ENCODE results near the gene GCK. TPM values are rescaled to one million over a fixed set of nuclear protein-coding genes. Genes with fewer than 3 reads are reported as not detected.

GCK gene
- total and polyA plus RNA-seq, 2 experiments from 2014 or later, result 1.7 to 2.5 TPM

DNA sequence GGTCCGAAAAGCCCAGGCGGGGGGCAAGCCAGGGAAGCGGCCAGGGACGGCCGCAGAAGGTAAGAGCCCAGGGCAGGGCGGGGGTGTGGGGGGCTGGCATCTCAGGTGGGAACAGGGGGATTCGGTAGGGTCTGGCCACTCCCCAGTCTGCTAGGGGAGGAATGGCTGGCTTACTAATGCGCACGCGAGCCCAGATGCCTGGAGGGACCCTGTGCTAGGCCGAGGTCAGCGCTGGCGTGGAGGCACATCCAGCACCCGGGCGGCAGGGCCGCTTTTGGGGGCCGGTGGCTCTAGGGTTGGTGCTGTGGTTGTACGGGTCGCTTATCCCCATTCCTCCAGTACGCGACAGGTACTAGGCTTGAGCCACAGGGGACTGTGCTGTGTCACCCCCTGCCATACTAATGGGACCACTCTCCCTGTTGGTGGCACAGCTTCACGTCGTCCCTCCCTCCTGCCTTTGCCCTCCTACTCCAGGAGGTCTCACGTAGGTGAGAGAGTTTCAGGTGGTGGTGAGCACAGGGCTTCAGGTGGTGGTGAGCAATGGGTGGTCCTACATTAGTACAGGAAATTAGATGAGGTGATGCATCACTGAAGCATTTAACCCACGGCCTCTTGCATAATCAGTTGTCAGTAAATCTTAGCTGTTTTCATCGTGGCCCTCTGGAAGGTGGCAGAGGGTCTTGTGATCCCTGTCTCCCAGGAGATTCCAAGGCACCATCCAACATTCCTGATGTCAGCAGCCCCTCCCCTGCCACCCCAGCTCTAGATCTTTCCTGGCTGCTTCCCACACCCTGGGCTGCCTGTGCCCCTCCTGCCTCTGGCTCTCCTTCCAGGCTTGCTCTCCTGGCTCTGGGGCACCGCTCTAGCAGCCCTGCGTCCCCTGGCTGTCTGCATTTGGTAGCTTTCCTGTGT lies 84.1 kb downstream of the GCK start:
- H3K9me3 ChIP-seq (ENCODE audit: low read depth), result no peaks in the 10 kb centered on the region
- H2AFZ ChIP-seq, result peak overlapping the region; percentile 71
- H3K4me1 ChIP-seq (ENCODE audit: insufficient read depth), result peaks cover 14% of the 10 kb centered on the region

DNA sequence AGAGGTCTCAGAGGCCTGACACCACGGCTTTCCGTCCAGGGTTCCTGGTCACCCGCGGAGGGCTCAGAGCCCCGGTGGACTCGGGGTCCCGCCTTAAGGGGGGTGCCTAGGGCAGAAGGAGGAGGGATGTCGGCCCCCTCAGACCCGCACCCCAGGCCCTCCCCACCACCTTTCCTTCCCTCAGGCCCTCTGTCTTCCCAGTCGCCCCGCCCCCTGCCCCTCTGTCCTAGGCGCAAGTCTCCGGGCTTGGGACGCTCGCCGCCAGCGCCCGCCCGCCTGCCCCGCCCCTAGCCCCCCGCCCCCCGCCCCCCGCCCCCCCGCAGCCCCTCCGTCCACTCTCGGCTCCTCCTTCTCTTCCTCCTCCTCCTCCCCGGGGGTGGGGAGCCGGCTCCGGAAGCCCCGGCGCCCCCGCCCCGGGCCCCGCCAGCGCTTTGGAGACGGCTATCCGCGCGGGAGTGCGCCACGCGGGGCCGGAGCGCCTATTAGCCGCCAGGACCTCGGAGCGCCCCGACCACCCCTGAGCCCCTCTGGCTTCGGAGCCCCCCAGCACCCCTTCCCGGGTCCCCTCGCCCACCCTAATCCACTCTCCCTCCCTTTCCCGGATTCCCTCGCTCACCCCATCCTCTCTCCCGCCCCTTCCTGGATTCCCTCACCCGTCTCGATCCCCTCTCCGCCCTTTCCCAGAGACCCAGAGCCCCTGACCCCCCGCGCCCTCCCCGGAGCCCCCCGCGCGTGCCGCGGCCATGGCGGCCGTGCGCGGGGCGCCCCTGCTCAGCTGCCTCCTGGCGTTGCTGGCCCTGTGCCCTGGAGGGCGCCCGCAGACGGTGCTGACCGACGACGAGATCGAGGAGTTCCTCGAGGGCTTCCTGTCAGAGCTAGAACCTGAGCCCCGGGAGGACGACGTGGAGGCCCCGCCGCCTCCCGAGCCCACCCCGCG lies 85.0 kb downstream of the GCK start, which contains the start of gene AEBP1:
Gene AEBP1 (plus strand): TSS at position 423 of the 937 bp plus-strand sequence. CDS start 321 bp downstream, at position 744.
- Histone ChIP-seq H3K9me2 (replicated peaks; ENCODE audit: insufficient read depth) (no peaks in the 10 kb centered on the region), H3K27me3 (peaks cover 8% of the 10 kb centered on the region), H3K27ac (peak within 1 kb of the TSS; percentile 81), H3K9me3 (ENCODE audit: low read depth) (no peaks in the 10 kb centered on the region), H4K20me1 (ENCODE audit: insufficient read depth, poor library complexity, severe bottlenecking) (no peaks in the 10 kb centered on the region), H3K4me2 (peak within 1 kb of the TSS; percentile 91), H3K36me3 (replicated peaks; ENCODE audit: insufficient read depth, low read depth) (no peaks in the 10 kb centered on the region), H2AFZ (peak within 1 kb of the TSS; percentile 71), H3K79me2 (peaks cover 5% of the 10 kb centered on the region), H3K4me3 (peak within 1 kb of the TSS; percentile 82), H3K4me1 (ENCODE audit: insufficient read depth) (peaks cover 14% of the 10 kb centered on the region)
- 2% methylated on average over 36 of the region's 87 CpGs for WGBS (ENCODE audit: low lambda C conversion rate, missing lambda C conversion rate)
- DNase-seq (ENCODE audit: low spot score), result peak; percentile 57
- TF ChIP-seq, protein P1, sequence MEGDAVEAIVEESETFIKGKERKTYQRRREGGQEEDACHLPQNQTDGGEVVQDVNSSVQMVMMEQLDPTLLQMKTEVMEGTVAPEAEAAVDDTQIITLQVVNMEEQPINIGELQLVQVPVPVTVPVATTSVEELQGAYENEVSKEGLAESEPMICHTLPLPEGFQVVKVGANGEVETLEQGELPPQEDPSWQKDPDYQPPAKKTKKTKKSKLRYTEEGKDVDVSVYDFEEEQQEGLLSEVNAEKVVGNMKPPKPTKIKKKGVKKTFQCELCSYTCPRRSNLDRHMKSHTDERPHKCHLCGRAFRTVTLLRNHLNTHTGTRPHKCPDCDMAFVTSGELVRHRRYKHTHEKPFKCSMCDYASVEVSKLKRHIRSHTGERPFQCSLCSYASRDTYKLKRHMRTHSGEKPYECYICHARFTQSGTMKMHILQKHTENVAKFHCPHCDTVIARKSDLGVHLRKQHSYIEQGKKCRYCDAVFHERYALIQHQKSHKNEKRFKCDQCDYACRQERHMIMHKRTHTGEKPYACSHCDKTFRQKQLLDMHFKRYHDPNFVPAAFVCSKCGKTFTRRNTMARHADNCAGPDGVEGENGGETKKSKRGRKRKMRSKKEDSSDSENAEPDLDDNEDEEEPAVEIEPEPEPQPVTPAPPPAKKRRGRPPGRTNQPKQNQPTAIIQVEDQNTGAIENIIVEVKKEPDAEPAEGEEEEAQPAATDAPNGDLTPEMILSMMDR (IDR thresholded peaks at IDR 0.05; ENCODE audit: poor library complexity), result no peak
- no peak for TF ChIP-seq EZH2phosphoT487 (IDR thresholded peaks at IDR 0.05; ENCODE audit: low read depth, severe bottlenecking, unreplicated experiment)
- peak; percentile 31 for TF ChIP-seq EZH2 (IDR thresholded peaks at IDR 0.05; ENCODE audit: borderline replicate concordance)

More for the DNA sequence above, 84.1 kb downstream of the GCK start:
- WGBS (ENCODE audit: low lambda C conversion rate, missing lambda C conversion rate), result 21% methylated on average over 24 of the region's 28 CpGs
- Histone ChIP-seq H3K36me3 (replicated peaks; ENCODE audit: insufficient read depth, low read depth) (no peaks in the 10 kb centered on the region), H3K9me2 (replicated peaks; ENCODE audit: insufficient read depth) (no peaks in the 10 kb centered on the region), H3K4me2 (peak overlapping the region; percentile 91), H3K27me3 (peaks cover 8% of the 10 kb centered on the region), H3K4me3 (peak overlapping the region; percentile 82), H4K20me1 (ENCODE audit: insufficient read depth, poor library complexity, severe bottlenecking) (no peaks in the 10 kb centered on the region), H3K27ac (peak overlapping the region; percentile 81), H3K79me2 (peaks cover 5% of the 10 kb centered on the region)
- peak; percentile 66 for DNase-seq (ENCODE audit: low spot score)
- TF ChIP-seq EZH2phosphoT487 (IDR thresholded peaks at IDR 0.05; ENCODE audit: low read depth, severe bottlenecking, unreplicated experiment) (no peak), EZH2 (IDR thresholded peaks at IDR 0.05; ENCODE audit: borderline replicate concordance) (no peak)
- TF ChIP-seq, protein P1 (IDR thresholded peaks at IDR 0.05; ENCODE audit: poor library complexity), result no peak

DNA sequence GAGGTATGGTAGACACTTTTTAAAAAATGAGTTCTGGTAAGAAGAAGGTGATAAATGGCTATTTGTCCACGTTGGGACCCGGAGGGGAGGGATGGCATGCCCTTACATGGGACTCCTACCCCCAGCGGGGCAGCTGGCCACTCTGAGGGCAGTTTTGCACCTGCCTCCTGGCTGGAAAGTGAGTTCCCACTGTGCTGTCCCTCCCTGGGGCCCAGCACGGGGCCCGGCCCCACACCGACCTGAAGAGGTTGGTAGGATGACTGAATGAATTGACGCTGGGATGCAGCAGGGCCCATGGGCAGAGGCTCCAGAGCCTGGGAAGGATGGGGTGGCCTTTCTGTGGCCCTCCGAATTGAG lies 85.7 kb downstream of the GCK start:
- H4K20me1 ChIP-seq (ENCODE audit: insufficient read depth, poor library complexity, severe bottlenecking), result no peaks in the 10 kb centered on the region
- no peaks in the 10 kb centered on the region for H3K9me3 ChIP-seq (ENCODE audit: low read depth)
- TF ChIP-seq, protein P1 (IDR thresholded peaks at IDR 0.05; ENCODE audit: poor library complexity), result no peak
- TF ChIP-seq EZH2phosphoT487 (IDR thresholded peaks at IDR 0.05; ENCODE audit: low read depth, severe bottlenecking, unreplicated experiment) (no peak), EZH2 (IDR thresholded peaks at IDR 0.05; ENCODE audit: borderline replicate concordance) (no peak)
- H3K79me2 ChIP-seq, result peaks cover 5% of the 10 kb centered on the region
- no peak for DNase-seq (ENCODE audit: low spot score)
- H3K36me3 ChIP-seq (replicated peaks; ENCODE audit: insufficient read depth, low read depth), result no peaks in the 10 kb centered on the region
- peaks cover 14% of the 10 kb centered on the region for H3K4me1 ChIP-seq (ENCODE audit: insufficient read depth)
- H3K27me3 ChIP-seq, result peaks cover 8% of the 10 kb centered on the region
- WGBS (ENCODE audit: low lambda C conversion rate, missing lambda C conversion rate), result 57% methylated on average over 8 of the region's 8 CpGs
- peak overlapping the region; percentile 91 for H3K4me2 ChIP-seq
- no peak overlapping the region for H3K27ac ChIP-seq
- no peak overlapping the region for H3K4me3 ChIP-seq
- no peaks in the 10 kb centered on the region for H3K9me2 ChIP-seq (replicated peaks; ENCODE audit: insufficient read depth)
- H2AFZ ChIP-seq, result peak overlapping the region; percentile 28
